GM12865 (cell line): Measurements from ENCODE around the gene APOBEC4.

Source experiments
- DNase-seq: peaks from one replicate; pipeline ENCODE4 v3.0.0; 2010; ENCODE audit warnings: low read depth
- H3K4me3 ChIP-seq: 2 replicates; pipeline ENCODE4 v1.5.1; 2011; ENCODE audit warnings: mild to moderate bottlenecking, low read depth, low read length, control low read depth
- TF ChIP-seq, protein P1 (sequence below): IDR thresholded peaks from 2 replicates; pipeline ENCODE4 v1.5.1; 2011; ENCODE audit warnings: low read length, control low read depth, low read depth, inconsistent platforms; ENCODE audit not compliant: insufficient read depth; ENCODE audit errors: missing control alignments

Gene APOBEC4

DNA sequence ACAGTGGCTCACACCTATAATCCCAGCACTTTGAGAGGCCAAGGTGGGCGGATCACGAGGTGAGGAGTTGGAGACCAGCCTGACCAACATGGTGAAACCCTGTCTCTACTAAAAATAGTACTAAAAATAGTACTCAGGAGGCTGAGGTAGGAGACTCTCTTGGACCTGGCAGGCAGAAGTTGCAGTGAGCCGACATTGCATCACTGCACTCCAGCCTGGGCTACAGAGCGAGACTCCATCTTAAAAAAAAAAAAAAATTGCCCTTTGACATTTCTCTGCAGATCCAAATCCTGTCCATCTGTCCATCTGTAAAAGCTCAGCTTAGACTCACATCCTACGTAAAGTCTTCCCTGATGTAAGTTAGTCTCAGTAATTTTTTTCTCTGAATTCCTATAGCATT lies 56.6 kb downstream of the APOBEC4 start:
- no peak overlapping the region for H3K4me3 ChIP-seq
- DNase-seq: no peak
- TF ChIP-seq, protein P1, sequence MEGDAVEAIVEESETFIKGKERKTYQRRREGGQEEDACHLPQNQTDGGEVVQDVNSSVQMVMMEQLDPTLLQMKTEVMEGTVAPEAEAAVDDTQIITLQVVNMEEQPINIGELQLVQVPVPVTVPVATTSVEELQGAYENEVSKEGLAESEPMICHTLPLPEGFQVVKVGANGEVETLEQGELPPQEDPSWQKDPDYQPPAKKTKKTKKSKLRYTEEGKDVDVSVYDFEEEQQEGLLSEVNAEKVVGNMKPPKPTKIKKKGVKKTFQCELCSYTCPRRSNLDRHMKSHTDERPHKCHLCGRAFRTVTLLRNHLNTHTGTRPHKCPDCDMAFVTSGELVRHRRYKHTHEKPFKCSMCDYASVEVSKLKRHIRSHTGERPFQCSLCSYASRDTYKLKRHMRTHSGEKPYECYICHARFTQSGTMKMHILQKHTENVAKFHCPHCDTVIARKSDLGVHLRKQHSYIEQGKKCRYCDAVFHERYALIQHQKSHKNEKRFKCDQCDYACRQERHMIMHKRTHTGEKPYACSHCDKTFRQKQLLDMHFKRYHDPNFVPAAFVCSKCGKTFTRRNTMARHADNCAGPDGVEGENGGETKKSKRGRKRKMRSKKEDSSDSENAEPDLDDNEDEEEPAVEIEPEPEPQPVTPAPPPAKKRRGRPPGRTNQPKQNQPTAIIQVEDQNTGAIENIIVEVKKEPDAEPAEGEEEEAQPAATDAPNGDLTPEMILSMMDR: no peak
